Upper lobe of right lung (tissue), 1 donor: Measurements from ENCODE around the gene LIAS. TPM values are rescaled to one million over a fixed set of nuclear protein-coding genes. Genes with fewer than 3 reads are reported as not detected.
"Not testable (repeated sequence)": the region's sequence is repeated elsewhere in the genome, so short reads cannot be mapped to it uniquely, and the experiment has no call there.

Experiments used
- ATAC-seq: fragments of 200-7000 bp; cut with Tn5 transposase; one replicate; pipeline ENCODE4 v1.9.1; 2020; ENCODE audit warnings: mild to moderate bottlenecking, moderate library complexity
- DNase-seq: peaks from one replicate; pipeline ENCODE4 v3.0.0-alpha.2; 2020
- H3K27ac ChIP-seq: fragments of 200-600 bp; one replicate; pipeline ENCODE4 v1.8.0; 2022
- H3K27me3 ChIP-seq: fragments of 200-600 bp; one replicate; pipeline ENCODE4 v1.8.0; 2022; ENCODE audit warnings: mild to moderate bottlenecking
- H3K36me3 ChIP-seq: fragments of 200-600 bp; one replicate; pipeline ENCODE4 v1.8.0; 2022
- H3K4me1 ChIP-seq: fragments of 200-600 bp; one replicate; pipeline ENCODE4 v1.8.0; 2022
- H3K4me3 ChIP-seq: fragments of 200-600 bp; one replicate; pipeline ENCODE4 v1.8.0; 2022; ENCODE audit warnings: mild to moderate bottlenecking
- H3K9me3 ChIP-seq: fragments of 200-600 bp; one replicate; pipeline ENCODE4 v1.8.0; 2022
- intact Hi-C: fragments of 100-400 bp; cut with DNase I; formaldehyde crosslinking; loops from one replicate; pipeline ENCODE4 v1.11.0; 2022
- total RNA-seq: library from RNA; stranded (reverse); fragmentation: NEBNext Ultra II Directional; extraction: Animal tissue kit (Norgen Biotek cat#: 25700); gene quantifications from one replicate; pipeline ENCODE4 v1.2.1, GENCODE V29; 2021
- TF ChIP-seq, protein P1 (sequence below): fragments of 200-600 bp; IDR thresholded peaks from one replicate; pipeline ENCODE4 v1.8.0; 2022; ENCODE audit warnings: antibody characterized with exemption
- donor health status: DM: no; HTN: yes; CAD: no; lungs with severe emphysema.

LIAS gene
- total RNA-seq, 1 donor from 2014 or later: 11.7 TPM

GRCh38 chr4:39497909-39498726 is 39.3 kb downstream of the LIAS start:
- ATAC-seq: no peak

DNA sequence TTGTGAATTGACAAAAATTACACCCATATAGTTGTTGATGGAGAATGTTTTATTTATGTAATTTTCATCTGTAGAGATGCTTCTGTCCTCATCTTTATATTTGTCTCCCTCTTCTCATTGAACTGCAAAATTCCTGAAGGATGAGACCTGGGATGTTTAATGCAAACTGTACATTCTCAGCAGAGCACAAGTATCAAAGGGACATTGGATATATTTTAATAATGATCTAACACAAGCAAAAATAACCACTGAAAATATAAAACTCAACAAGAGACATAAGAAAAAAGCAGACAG is 39.8 kb downstream of the LIAS start:
- no peaks in the 10 kb centered on the region for H3K4me1 ChIP-seq
- no peak for DNase-seq
- ATAC-seq: no peak
- no peaks in the 10 kb centered on the region for H3K27me3 ChIP-seq
- no peak overlapping the region for H3K27ac ChIP-seq
- TF ChIP-seq, protein P1, sequence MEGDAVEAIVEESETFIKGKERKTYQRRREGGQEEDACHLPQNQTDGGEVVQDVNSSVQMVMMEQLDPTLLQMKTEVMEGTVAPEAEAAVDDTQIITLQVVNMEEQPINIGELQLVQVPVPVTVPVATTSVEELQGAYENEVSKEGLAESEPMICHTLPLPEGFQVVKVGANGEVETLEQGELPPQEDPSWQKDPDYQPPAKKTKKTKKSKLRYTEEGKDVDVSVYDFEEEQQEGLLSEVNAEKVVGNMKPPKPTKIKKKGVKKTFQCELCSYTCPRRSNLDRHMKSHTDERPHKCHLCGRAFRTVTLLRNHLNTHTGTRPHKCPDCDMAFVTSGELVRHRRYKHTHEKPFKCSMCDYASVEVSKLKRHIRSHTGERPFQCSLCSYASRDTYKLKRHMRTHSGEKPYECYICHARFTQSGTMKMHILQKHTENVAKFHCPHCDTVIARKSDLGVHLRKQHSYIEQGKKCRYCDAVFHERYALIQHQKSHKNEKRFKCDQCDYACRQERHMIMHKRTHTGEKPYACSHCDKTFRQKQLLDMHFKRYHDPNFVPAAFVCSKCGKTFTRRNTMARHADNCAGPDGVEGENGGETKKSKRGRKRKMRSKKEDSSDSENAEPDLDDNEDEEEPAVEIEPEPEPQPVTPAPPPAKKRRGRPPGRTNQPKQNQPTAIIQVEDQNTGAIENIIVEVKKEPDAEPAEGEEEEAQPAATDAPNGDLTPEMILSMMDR: no peak
- intact Hi-C loops: no loop called here
- H3K9me3 ChIP-seq: no peaks in the 10 kb centered on the region
- peaks cover 56% of the 10 kb centered on the region for H3K36me3 ChIP-seq
- no peak overlapping the region for H3K4me3 ChIP-seq

More at GRCh38 chr4:39497909-39498726, 39.3 kb downstream of the LIAS start:
- H3K4me3 ChIP-seq: no peak overlapping the region
- no peaks in the 10 kb centered on the region for H3K27me3 ChIP-seq
- H3K9me3 ChIP-seq: no peaks in the 10 kb centered on the region
- peaks cover 50% of the 10 kb centered on the region for H3K36me3 ChIP-seq
- TF ChIP-seq, protein P1: no peak
- no peak for DNase-seq
- no peaks in the 10 kb centered on the region for H3K4me1 ChIP-seq
- H3K27ac ChIP-seq: no peak overlapping the region
- intact Hi-C loops: no loop called here

DNA sequence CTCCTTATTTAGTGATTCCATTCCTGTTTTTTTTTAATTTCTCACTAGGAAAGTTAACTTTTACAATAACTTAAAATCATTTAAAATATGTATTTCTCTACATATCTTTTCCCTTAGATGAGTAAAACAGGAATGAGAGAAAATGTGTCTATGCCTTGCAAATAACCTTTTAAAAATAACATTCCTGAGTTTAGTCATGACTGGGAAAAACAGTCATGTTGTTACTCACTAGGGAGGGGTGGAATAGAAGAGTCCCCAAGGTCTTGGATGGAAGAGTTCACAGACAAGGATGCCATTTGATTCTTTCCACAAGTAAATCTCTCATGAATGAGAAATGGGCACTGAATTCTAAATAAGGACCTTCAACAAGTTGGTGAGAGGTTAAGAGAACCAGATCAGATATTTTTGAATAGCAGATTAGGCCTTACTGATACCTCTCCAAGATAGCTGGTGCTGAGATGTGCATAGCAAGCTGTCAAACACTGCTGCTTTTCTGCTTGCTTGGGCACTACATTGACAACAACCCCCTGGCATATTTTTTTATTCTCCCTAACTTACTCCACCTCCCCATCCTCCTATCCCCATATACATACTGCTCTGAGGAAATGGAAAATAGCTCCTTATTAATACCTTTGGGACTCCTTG is 43.3 kb downstream of the LIAS start:
- Histone ChIP-seq H3K27me3 (no peaks in the 10 kb centered on the region), H3K27ac (no peak overlapping the region), H3K36me3 (peaks cover 90% of the 10 kb centered on the region), H3K4me3 (no peak overlapping the region), H3K4me1 (no peaks in the 10 kb centered on the region), H3K9me3 (no peaks in the 10 kb centered on the region)
- DNase-seq (no peak), ATAC-seq (no peak)
- intact Hi-C loops: no loop called here
- TF ChIP-seq, protein P1: no peak

DNA sequence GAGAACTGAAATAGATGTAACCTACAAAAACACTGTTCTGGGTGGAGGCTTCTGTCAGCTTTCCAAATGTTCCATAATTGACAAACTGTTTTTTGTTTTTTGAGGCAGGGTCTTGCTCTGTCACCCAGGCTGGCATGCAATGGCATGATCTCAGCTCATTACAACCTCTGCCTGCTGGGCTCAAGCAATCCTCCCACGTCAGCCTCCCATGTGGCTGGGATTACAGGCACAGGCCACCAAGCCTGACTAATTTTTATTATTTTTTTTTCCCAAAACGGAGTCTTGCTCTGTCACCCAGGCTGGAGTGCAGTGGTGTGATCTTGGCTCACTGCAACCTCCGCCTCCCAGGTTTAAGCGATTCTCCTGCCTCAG is 43.8 kb downstream of the LIAS start:
- ATAC-seq, intact Hi-C loops, H3K27me3 ChIP-seq, H3K9me3 ChIP-seq, H3K27ac ChIP-seq, H3K4me3 ChIP-seq, DNase-seq, H3K4me1 ChIP-seq: not testable (repeated sequence)
- peaks cover 95% of the 10 kb centered on the region for H3K36me3 ChIP-seq

GRCh38 chr4:39504538-39504937 is 45.7 kb downstream of the LIAS start:
- intact Hi-C loops: no loop called here
- H3K27ac ChIP-seq: no peak overlapping the region
- TF ChIP-seq, protein P1: no peak
- no peaks in the 10 kb centered on the region for H3K4me1 ChIP-seq
- DNase-seq (no peak), ATAC-seq (no peak)
- H3K27me3 ChIP-seq: no peaks in the 10 kb centered on the region
- H3K9me3 ChIP-seq: no peaks in the 10 kb centered on the region
- H3K36me3 ChIP-seq: peaks cover 99% of the 10 kb centered on the region
- H3K4me3 ChIP-seq: no peak overlapping the region

GRCh38 chr4:39505581-39505980 is 46.7 kb downstream of the LIAS start:
- H3K27me3 ChIP-seq: no peaks in the 10 kb centered on the region
- no peaks in the 10 kb centered on the region for H3K4me1 ChIP-seq
- intact Hi-C loops: no loop called here
- H3K36me3 ChIP-seq: peaks cover 100% of the 10 kb centered on the region
- no peaks in the 10 kb centered on the region for H3K9me3 ChIP-seq
- H3K27ac ChIP-seq: no peak overlapping the region
- ATAC-seq: no peak
- TF ChIP-seq, protein P1: no peak
- no peak for DNase-seq
- no peak overlapping the region for H3K4me3 ChIP-seq
